Hypothalamus (tissue), 51 donors: ENCODE results near the gene UBL4B.

Experiments used
- DNase-seq, 51 donors: peaks; one replicate each; lab custom pipeline; 2025; lab: John Stamatoyannopoulos, UW

UBL4B gene

GRCh38 chr1:110112656-110113055 lies 413 bp downstream of the UBL4B start:
- no peak for DNase-seq

- DNase-seq: no peak
Observed at GRCh38 chr1:110113551-110113950, 1.3 kb downstream of the UBL4B start.

GRCh38 chr1:110114173-110114572 lies 1.9 kb downstream of the UBL4B start:
- no peak for DNase-seq

- no peak for DNase-seq
Observed at GRCh38 chr1:110114784-110115183, 2.5 kb downstream of the UBL4B start.

- peak in 1 of 51 donors; percentile 27 for DNase-seq
Observed at GRCh38 chr1:110118636-110119396, 6.6 kb downstream of the UBL4B start.

- DNase-seq: no peak
Observed at GRCh38 chr1:110119843-110120242, 7.6 kb downstream of the UBL4B start.

- no peak for DNase-seq
Observed at GRCh38 chr1:110120960-110121561, 8.8 kb downstream of the UBL4B start.

- no peak for DNase-seq
Observed at GRCh38 chr1:110123224-110123623, 11.0 kb downstream of the UBL4B start.

GRCh38 chr1:110125810-110126209 lies 13.6 kb downstream of the UBL4B start:
- no peak for DNase-seq

GRCh38 chr1:110130113-110130591 lies 17.9 kb downstream of the UBL4B start:
- DNase-seq: peak in 3 of 51 donors; percentile 20 to 75 (median 27)

GRCh38 chr1:110130989-110131388 lies 18.7 kb downstream of the UBL4B start:
- DNase-seq: no peak

GRCh38 chr1:110132682-110133081 lies 20.4 kb downstream of the UBL4B start:
- DNase-seq: no peak

- DNase-seq: no peak
Observed at GRCh38 chr1:110133436-110133835, 21.2 kb downstream of the UBL4B start.

GRCh38 chr1:110134050-110134595 lies 21.9 kb downstream of the UBL4B start:
- DNase-seq: no peak

GRCh38 chr1:110135246-110135645 lies 23.0 kb downstream of the UBL4B start:
- DNase-seq: no peak

- DNase-seq: peak in 1 of 51 donors; percentile 25
Observed at GRCh38 chr1:110135666-110136065, 23.4 kb downstream of the UBL4B start.

GRCh38 chr1:110136911-110137310 lies 24.7 kb downstream of the UBL4B start:
- DNase-seq: peak in 38 of 51 donors; percentile 11 to 78 (median 56)

- no peak for DNase-seq
Observed at GRCh38 chr1:110138956-110139355, 26.7 kb downstream of the UBL4B start.

GRCh38 chr1:110144366-110144765 lies 32.1 kb downstream of the UBL4B start:
- no peak for DNase-seq

- DNase-seq: no peak
Observed at GRCh38 chr1:110148961-110149360, 36.7 kb downstream of the UBL4B start.

- peak in 17 of 51 donors; percentile 13 to 64 (median 44) for DNase-seq
Observed at GRCh38 chr1:110150330-110151174, 38.3 kb downstream of the UBL4B start, which contains the start of gene SLC6A17. SLC6A17 (plus strand) TSS chr1:110150494; CDS start chr1:110166930, 16,436 bp downstream.
